HEK293 (cell line): Measurements from ENCODE around the gene FNDC8.
A peak's percentile ranks its signal among the peaks of the same experiment; 100 is the strongest.

Source experiments
- CTCF ChIA-PET: fragments of 350-600 bp; formaldehyde crosslinking; extraction: SDS; loops from one replicate; lab custom pipeline; 2021; ENCODE audit warnings: antibody characterized with exemption; lab: Yijun Ruan, JAX
- POLR2A ChIA-PET: fragments of 300-600 bp; formaldehyde crosslinking; extraction: SDS; loops from one replicate; lab custom pipeline; 2020; ENCODE audit warnings: antibody characterized with exemption, inconsistent platforms; lab: Yijun Ruan, JAX
- H3K27ac ChIP-seq: fragments of 200-500 bp; sonication (Bioruptor generic); 2 replicates; pipeline ENCODE4 v1.5.1; 2014; ENCODE audit warnings: low read depth, low read length, control low read depth, inconsistent platforms; ENCODE audit errors: extremely low read depth
- H3K36me3 ChIP-seq, 2 experiments: fragments of 200-500 bp in 1 of 2; sonication (Bioruptor generic) in 1 of 2; 1 replicate in 1 of 2; 2 replicates in 1 of 2; pipeline ENCODE4 v1.5.1; 2014 to 2017; ENCODE audit warnings: inconsistent platforms in 2 of 2, low read length in 2 of 2; ENCODE audit not compliant: control insufficient read depth in 2 of 2, insufficient read depth in 1 of 2
- H3K4me1 ChIP-seq: fragments of 200-500 bp; sonication (Bioruptor generic); 2 replicates; pipeline ENCODE4 v1.5.1; 2014; ENCODE audit warnings: mild to moderate bottlenecking, low read length, inconsistent platforms; ENCODE audit not compliant: control insufficient read depth, insufficient read depth
- H3K4me3 ChIP-seq: 2 replicates; pipeline ENCODE4 v1.5.1; 2011; ENCODE audit warnings: low read depth, mild to moderate bottlenecking, control low read depth, low read length, moderate library complexity
- H3K9me3 ChIP-seq: fragments of 200-500 bp; sonication (Bioruptor generic); 2 replicates; pipeline ENCODE4 v1.5.1; 2014; ENCODE audit warnings: low read depth, low read length, inconsistent platforms; ENCODE audit not compliant: control insufficient read depth, insufficient read depth
- IKZF3 ChIP-seq: fragments of 450-650 bp; IDR thresholded peaks from 2 replicates; pipeline ENCODE4 v1.5.0; 2018; ENCODE audit warnings: missing biosample characterization, mild to moderate bottlenecking, missing genetic modification characterization, moderate library complexity
- INSM2 ChIP-seq: fragments of 450-650 bp; formaldehyde crosslinking; IDR thresholded peaks from 2 replicates; pipeline ENCODE4 v1.5.1; 2016; ENCODE audit warnings: missing biosample characterization, missing genetic modification characterization
- OSR2 ChIP-seq: fragments of 450-650 bp; formaldehyde crosslinking; IDR thresholded peaks from 2 replicates; pipeline ENCODE4 v1.5.1; 2016; ENCODE audit warnings: missing biosample characterization, missing genetic modification characterization
- SP3 ChIP-seq: fragments of 450-650 bp; formaldehyde crosslinking; IDR thresholded peaks from 2 replicates; pipeline ENCODE4 v1.5.1; 2016; ENCODE audit warnings: missing biosample characterization, missing genetic modification characterization
- YY2 ChIP-seq: fragments of 450-650 bp; formaldehyde crosslinking; IDR thresholded peaks from 2 replicates; pipeline ENCODE4 v1.5.1; 2016; ENCODE audit warnings: missing biosample characterization, missing genetic modification characterization
- ZBTB20 ChIP-seq: fragments of 450-650 bp; formaldehyde crosslinking; IDR thresholded peaks from 2 replicates; pipeline ENCODE4 v1.5.1; 2016; ENCODE audit warnings: missing biosample characterization, missing genetic modification characterization
- ZFP3 ChIP-seq: fragments of 450-650 bp; formaldehyde crosslinking; IDR thresholded peaks from 2 replicates; pipeline ENCODE4 v1.5.1; 2016; ENCODE audit warnings: low read depth, missing biosample characterization, missing genetic modification characterization
- ZFP37 ChIP-seq: fragments of 450-650 bp; formaldehyde crosslinking; IDR thresholded peaks from 2 replicates; pipeline ENCODE4 v1.5.1; 2016; ENCODE audit warnings: missing biosample characterization, missing genetic modification characterization
- ZNF114 ChIP-seq: fragments of 450-650 bp; formaldehyde crosslinking; IDR thresholded peaks from 2 replicates; pipeline ENCODE4 v1.5.0; 2017; ENCODE audit warnings: missing biosample characterization, missing genetic modification characterization
- ZNF121 ChIP-seq: fragments of 450-650 bp; formaldehyde crosslinking; IDR thresholded peaks from 2 replicates; pipeline ENCODE4 v1.5.1; 2016; ENCODE audit warnings: missing biosample characterization, missing genetic modification characterization
- ZNF133 ChIP-seq: fragments of 450-650 bp; formaldehyde crosslinking; IDR thresholded peaks from 2 replicates; pipeline ENCODE4 v1.5.1; 2016; ENCODE audit warnings: missing biosample characterization, missing genetic modification characterization
- ZNF2 ChIP-seq: fragments of 450-650 bp; formaldehyde crosslinking; IDR thresholded peaks from 2 replicates; pipeline ENCODE4 v1.5.1; 2016; ENCODE audit warnings: missing biosample characterization, missing genetic modification characterization
- ZNF202 ChIP-seq: fragments of 450-650 bp; formaldehyde crosslinking; IDR thresholded peaks from 2 replicates; pipeline ENCODE4 v1.5.1; 2016; ENCODE audit warnings: missing biosample characterization, missing genetic modification characterization, borderline replicate concordance
- ZNF211 ChIP-seq: fragments of 450-650 bp; formaldehyde crosslinking; IDR thresholded peaks from 2 replicates; pipeline ENCODE4 v1.5.1; 2016; ENCODE audit warnings: low read depth, missing biosample characterization, missing genetic modification characterization
- ZNF248 ChIP-seq: fragments of 450-650 bp; formaldehyde crosslinking; IDR thresholded peaks from 2 replicates; pipeline ENCODE4 v1.5.1; 2017; ENCODE audit warnings: missing biosample characterization, missing genetic modification characterization
- ZNF335 ChIP-seq: fragments of 450-650 bp; formaldehyde crosslinking; conservative IDR thresholded peaks from 2 replicates; pipeline ENCODE4 v1.5.1; 2016; ENCODE audit warnings: missing biosample characterization, missing genetic modification characterization
- ZNF350 ChIP-seq: fragments of 450-650 bp; formaldehyde crosslinking; IDR thresholded peaks from 2 replicates; pipeline ENCODE4 v1.5.0; 2017; ENCODE audit warnings: missing biosample characterization, mild to moderate bottlenecking, missing genetic modification characterization
- ZNF37A ChIP-seq: fragments of 450-650 bp; IDR thresholded peaks from 2 replicates; pipeline ENCODE4 v1.5.1; 2018; ENCODE audit warnings: missing biosample characterization, missing genetic modification characterization
- ZNF530 ChIP-seq: fragments of 450-650 bp; formaldehyde crosslinking; IDR thresholded peaks from 2 replicates; pipeline ENCODE4 v1.5.1; 2016; ENCODE audit warnings: low read depth, missing biosample characterization, missing genetic modification characterization
- ZNF544 ChIP-seq: fragments of 450-650 bp; formaldehyde crosslinking; IDR thresholded peaks from 2 replicates; pipeline ENCODE4 v1.5.0; 2017; ENCODE audit warnings: missing biosample characterization, missing genetic modification characterization
- ZNF560 ChIP-seq: fragments of 450-650 bp; formaldehyde crosslinking; IDR thresholded peaks from 2 replicates; pipeline ENCODE4 v1.5.1; 2017; ENCODE audit warnings: missing biosample characterization, missing genetic modification characterization, borderline replicate concordance
- ZNF768 ChIP-seq: fragments of 450-650 bp; formaldehyde crosslinking; IDR thresholded peaks from 2 replicates; pipeline ENCODE4 v1.5.1; 2018; ENCODE audit warnings: missing biosample characterization, mild to moderate bottlenecking, missing genetic modification characterization
- ZNF830 ChIP-seq: fragments of 450-650 bp; IDR thresholded peaks from 2 replicates; pipeline ENCODE4 v1.5.0; 2018; ENCODE audit warnings: missing biosample characterization, missing genetic modification characterization, low read depth, mild to moderate bottlenecking, moderate library complexity
- ZNF843 ChIP-seq: fragments of 450-650 bp; formaldehyde crosslinking; IDR thresholded peaks from 2 replicates; pipeline ENCODE4 v1.5.1; 2016; ENCODE audit warnings: missing biosample characterization, missing genetic modification characterization
- TF ChIP-seq, protein P1 (sequence below): fragments of 450-650 bp; formaldehyde crosslinking; IDR thresholded peaks from 2 replicates; pipeline ENCODE4 v1.5.1; 2016; ENCODE audit warnings: missing biosample characterization, missing genetic modification characterization
- TF ChIP-seq, protein P2 (sequence below): fragments of 450-650 bp; formaldehyde crosslinking; IDR thresholded peaks from 2 replicates; pipeline ENCODE4 v1.5.1; 2016; ENCODE audit warnings: missing biosample characterization, missing genetic modification characterization
- TF ChIP-seq, protein P3 (sequence below): fragments of 450-650 bp; formaldehyde crosslinking; IDR thresholded peaks from 2 replicates; pipeline ENCODE4 v1.5.1; 2016; ENCODE audit warnings: missing biosample characterization, missing genetic modification characterization

The FNDC8 gene

DNA sequence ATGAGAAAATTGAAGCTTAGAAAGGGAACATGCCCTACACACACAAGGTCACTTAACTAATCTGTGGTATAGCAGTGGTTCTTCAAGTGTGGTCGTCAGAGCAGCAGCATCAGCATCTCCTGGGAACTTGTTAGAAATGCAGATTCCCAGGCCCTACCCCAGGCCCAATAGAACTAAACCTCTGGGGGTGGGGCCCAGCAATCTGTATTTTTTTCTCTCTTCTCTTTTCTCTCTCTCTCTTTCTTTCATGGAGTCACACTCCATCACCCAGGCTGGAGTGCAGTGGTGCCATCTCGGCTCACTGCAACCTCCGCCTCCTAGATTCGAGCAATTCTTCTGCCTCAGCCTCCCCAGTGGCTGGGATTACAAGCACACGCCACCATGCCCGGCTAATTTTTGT, 16.8 kb downstream of the FNDC8 start:
- Histone ChIP-seq H3K4me1 (peaks cover 4% of the 10 kb centered on the region; the same call in 1 of the 2 replicates), H3K27ac (no peak overlapping the region), H3K4me3 (no peak overlapping the region), H3K9me3 (no peaks in the 10 kb centered on the region), H3K36me3 (peaks cover 50 to 68% of the 10 kb centered on the region in 2 experiments)
- ChIA-PET CTCF (no interaction called here), POLR2A (interaction anchor here (0.6 to 1.0 kb wide), 2 partner anchors 11 to 553 kb away, joined by 3 read pairs; no protein-coding TSS in a partner anchor)
- peak; percentile 84 for TF ChIP-seq ZBTB20 (tag by site-specific recombination)
- TF ChIP-seq, protein P1, sequence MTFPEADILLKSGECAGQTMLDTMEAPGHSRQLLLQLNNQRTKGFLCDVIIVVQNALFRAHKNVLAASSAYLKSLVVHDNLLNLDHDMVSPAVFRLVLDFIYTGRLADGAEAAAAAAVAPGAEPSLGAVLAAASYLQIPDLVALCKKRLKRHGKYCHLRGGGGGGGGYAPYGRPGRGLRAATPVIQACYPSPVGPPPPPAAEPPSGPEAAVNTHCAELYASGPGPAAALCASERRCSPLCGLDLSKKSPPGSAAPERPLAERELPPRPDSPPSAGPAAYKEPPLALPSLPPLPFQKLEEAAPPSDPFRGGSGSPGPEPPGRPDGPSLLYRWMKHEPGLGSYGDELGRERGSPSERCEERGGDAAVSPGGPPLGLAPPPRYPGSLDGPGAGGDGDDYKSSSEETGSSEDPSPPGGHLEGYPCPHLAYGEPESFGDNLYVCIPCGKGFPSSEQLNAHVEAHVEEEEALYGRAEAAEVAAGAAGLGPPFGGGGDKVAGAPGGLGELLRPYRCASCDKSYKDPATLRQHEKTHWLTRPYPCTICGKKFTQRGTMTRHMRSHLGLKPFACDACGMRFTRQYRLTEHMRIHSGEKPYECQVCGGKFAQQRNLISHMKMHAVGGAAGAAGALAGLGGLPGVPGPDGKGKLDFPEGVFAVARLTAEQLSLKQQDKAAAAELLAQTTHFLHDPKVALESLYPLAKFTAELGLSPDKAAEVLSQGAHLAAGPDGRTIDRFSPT (tag by site-specific recombination) = no peak

DNA sequence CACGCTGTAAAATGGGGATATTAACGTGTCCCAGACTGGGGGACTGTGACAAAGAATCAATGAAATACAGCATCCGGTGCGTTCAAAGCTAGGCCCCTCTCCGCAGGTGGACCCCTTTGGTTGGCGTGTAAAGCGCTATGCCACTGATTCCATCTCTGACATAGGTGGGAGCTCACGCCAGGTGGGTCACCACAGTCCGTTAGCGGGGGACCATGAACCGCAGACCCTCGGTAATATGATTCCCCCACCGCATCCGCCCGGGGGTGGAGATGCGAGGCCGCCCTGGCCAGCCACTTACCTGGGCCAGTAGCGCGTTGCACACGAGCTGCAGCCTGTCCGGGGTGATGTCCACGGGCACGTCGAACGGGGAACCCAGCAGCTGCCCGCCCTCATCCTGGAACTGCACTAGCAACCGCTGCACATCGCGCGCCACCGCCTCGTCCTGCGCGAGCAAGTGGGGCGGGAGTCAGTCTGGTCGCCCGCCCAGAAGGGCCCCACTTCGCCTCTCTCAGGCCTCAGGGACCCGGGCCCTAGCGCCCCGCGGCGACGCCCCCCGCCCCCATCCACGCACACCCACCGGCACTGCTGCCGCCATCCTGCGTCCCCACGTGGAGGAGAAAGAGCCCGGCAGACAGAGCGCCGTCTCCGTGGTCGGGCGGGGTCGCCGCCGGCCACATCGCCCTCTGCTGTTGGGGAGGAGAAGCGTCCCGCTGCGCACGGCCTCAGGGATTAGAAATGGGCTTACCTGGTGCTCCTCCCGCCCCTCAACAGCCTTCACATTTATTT, 20.5 kb downstream of the FNDC8 start, which contains the start of gene NLE1:
Gene NLE1, minus strand, starts transcription at position 623 of the 786 bp plus-strand sequence. Its CDS starts 28 bp downstream, at position 595.
- Histone ChIP-seq H3K27ac (peak within 1 kb of the TSS; percentile 76; the same call in 1 of the 2 replicates), H3K9me3 (no peaks in the 10 kb centered on the region), H3K4me1 (peaks cover 4% of the 10 kb centered on the region; the same call in 1 of the 2 replicates), H3K4me3 (peak within 1 kb of the TSS; percentile 94), H3K36me3 (peaks cover 18 to 32% of the 10 kb centered on the region in 2 experiments)
- CTCF ChIA-PET = interaction anchor here (0.5 to 1.4 kb wide), 13 partner anchors 11 to 599 kb away, joined by 3 to 8 read pairs (median 3); partner anchors contain the start of genes FNDC8 and RAD51D
- POLR2A ChIA-PET = interaction anchor here (1.1 to 1.6 kb wide), 4 partner anchors 22 to 437 kb away, joined by 3 to 6 read pairs (median 4); partner anchors contain the start of genes PEX12 and RAD51D
- TF ChIP-seq INSM2 (tag by site-specific recombination) = peak; percentile 70
- TF ChIP-seq, protein P2, sequence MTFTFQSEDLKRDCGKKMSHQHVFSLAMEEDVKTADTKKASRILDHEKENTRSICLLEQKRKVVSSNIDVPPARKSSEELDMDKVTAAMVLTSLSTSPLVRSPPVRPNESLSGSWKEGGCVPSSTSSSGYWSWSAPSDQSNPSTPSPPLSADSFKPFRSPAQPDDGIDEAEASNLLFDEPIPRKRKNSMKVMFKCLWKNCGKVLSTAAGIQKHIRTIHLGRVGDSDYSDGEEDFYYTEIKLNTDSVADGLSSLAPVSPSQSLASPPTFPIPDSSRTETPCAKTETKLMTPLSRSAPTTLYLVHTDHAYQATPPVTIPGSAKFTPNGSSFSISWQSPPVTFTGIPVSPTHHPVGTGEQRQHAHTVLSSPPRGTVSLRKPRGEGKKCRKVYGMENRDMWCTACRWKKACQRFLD (tag by site-specific recombination) = no peak
- peak; percentile 95 for TF ChIP-seq YY2
- TF ChIP-seq ZNF202 (tag by site-specific recombination) = no peak
- TF ChIP-seq, protein P3, sequence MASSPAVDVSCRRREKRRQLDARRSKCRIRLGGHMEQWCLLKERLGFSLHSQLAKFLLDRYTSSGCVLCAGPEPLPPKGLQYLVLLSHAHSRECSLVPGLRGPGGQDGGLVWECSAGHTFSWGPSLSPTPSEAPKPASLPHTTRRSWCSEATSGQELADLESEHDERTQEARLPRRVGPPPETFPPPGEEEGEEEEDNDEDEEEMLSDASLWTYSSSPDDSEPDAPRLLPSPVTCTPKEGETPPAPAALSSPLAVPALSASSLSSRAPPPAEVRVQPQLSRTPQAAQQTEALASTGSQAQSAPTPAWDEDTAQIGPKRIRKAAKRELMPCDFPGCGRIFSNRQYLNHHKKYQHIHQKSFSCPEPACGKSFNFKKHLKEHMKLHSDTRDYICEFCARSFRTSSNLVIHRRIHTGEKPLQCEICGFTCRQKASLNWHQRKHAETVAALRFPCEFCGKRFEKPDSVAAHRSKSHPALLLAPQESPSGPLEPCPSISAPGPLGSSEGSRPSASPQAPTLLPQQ = peak; percentile 84
- TF ChIP-seq ZNF37A (tag by site-specific recombination) = no peak
- TF ChIP-seq ZNF843 (tag by site-specific recombination) = 0 out of 2 replicates have a peak, but pooled peaks have one; percentile 17
- no peak for TF ChIP-seq ZNF248 (tag by site-specific recombination)
- peak; percentile 82; the same call in 1 of the 2 replicates for TF ChIP-seq ZNF2 (tag by site-specific recombination)
- TF ChIP-seq ZNF211 = no peak
- no peak for TF ChIP-seq ZNF133 (tag by site-specific recombination)
- TF ChIP-seq ZNF544 (tag by site-specific recombination) = no peak
- no peak for TF ChIP-seq ZNF121 (tag by site-specific recombination)
- no peak for TF ChIP-seq ZNF114 (tag by site-specific recombination)
- no peak for TF ChIP-seq ZFP3
- peak; percentile 84 for TF ChIP-seq ZNF335 (tag by site-specific recombination)
- TF ChIP-seq ZNF830 = no peak
- TF ChIP-seq ZNF530 = no peak
- no peak; the same call in 1 of the 2 replicates for TF ChIP-seq ZNF768
- TF ChIP-seq ZFP37 (tag by site-specific recombination) = peak; percentile 94
- TF ChIP-seq IKZF3 (tag by site-specific recombination) = no peak
- TF ChIP-seq OSR2 = no peak
- TF ChIP-seq ZNF560 (tag by site-specific recombination) = no peak
- TF ChIP-seq SP3 (tag by site-specific recombination) = peak; percentile 78
- no peak for TF ChIP-seq ZNF350 (tag by site-specific recombination)
